Islet precursor cell (in vitro differentiated cells): ENCODE results near the gene SCAP.
A peak's percentile ranks its signal among the peaks of the same experiment; 100 is the strongest.
"Not testable (repeated sequence)": the region's sequence is repeated elsewhere in the genome, so short reads cannot be mapped to it uniquely, and the experiment has no call there.

ENCODE experiments used
- DNase-seq: peaks from one replicate; pipeline ENCODE4 v3.0.0-alpha.2; 2018

Gene SCAP

DNA sequence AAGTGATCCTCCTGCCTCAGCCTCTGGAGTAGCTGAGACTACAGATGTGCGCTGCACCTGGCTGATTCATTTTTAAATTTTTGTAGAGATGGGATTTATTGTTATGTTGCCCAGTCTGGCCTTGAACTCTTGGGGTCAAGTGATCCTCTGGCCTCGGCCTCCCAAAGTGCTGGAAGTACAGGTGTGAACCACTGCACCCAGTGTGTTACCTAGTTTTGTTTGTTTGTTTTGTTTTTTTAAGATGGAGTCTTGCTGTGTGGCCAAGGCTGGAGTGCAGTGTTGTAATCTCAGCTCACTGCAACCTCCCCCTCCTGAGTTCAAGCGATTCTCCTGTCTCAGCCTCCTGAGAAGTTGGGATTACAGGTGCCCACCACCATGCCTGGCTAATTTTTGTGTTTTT lies 82.8 kb downstream of the SCAP start:
- DNase-seq: no peak

GRCh38 chr3:47385796-47386195 lies 89.9 kb downstream of the SCAP start:
- no peak for DNase-seq

DNA sequence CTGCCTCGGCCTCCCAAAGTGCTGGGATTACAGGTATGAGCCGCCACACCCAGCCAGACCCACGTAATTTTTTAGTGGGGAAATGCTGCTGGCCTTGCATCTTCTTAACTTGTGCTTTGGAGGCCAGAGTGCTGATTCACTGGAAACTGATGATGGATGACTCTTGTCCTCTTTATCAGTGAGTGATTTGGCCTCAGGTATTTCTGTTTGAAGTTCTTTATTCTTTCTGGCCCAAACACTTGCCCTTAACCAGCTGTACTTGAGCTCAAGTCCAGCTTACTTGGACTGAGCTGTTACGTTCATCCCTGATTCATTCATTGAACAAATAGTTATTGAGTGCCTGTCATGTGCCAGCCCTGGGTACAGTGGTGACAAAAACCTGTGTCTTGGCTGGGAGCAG lies 90.7 kb downstream of the SCAP start:
- no peak for DNase-seq

- DNase-seq: no peak
Observed at GRCh38 chr3:47384425-47384824, 91.3 kb downstream of the SCAP start.

DNA sequence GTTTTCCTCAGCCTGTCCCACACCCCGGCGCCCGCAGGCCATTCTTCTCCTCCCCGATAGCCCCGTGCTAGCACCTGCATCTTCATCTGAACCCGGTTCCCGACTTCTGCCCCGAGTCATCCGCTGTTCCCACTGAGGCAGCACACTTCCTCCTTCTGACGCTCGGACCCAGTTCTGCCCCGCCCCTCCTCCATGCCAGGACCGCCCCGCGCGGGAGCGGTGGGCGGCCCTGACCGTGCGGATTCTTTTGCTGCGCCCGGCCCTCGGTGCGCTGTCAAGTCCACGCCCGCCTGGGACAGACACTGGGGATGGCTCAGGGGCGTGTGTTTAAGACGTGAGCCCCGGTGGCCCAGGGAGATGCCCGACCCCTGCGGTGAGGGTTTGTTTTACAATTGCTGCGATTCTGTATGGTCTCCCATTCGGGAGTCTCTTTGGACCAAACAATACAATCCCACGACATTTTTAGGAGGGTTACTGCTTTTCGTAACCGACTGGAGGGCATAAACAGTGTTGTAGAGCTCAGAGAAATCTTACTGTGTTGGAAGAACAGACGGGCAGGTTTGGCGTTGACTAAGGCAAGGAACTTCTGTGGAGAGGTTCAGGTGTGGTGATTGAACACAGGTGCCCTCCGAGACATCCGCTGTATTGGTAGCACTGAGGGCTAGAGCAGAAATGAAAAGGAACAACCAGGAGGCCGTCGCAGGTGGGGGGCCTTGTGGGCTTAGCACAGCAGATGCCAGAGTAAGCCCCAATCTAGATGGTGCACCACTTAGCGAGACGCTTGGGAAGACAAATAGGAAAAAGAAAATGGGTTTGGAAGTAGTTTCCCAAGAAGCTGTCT lies 94.2 kb downstream of the SCAP start:
- peak; percentile 97 for DNase-seq

GRCh38 chr3:47380601-47381316 lies 95.0 kb downstream of the SCAP start, which contains the start of gene PTPN23:
PTPN23 (plus strand) TSS chr3:47381021; CDS start chr3:47381097, 76 bp downstream.
- DNase-seq: peak; percentile 100

DNA sequence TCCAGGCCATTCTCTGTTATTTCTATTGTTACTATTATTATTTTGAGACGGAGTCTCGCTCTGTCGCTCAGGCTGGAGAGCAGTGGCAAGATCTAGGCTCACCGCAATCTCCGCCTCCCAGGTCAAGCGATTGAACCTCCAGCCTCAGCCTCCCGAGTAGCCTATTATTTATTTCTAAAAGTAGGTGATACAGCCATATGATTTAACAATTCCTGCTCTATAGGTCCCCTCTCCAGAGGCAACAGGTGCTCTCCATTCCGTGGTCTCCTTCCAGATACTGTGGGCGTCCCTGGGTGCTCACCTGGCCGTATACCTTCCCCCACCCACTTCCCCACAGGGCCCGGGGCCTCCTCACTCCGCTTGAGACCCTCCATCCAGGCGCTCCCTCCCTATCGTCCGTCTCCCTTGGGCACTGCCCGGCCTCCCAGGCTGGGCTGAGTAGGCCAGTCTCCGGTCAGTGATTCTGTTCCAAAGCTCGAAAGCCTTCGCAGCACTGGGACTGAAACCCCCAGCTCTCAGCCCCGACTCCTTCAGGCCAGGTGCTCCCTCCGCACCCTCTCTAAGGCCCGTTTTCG lies 95.6 kb downstream of the SCAP start:
- no peak for DNase-seq

DNA sequence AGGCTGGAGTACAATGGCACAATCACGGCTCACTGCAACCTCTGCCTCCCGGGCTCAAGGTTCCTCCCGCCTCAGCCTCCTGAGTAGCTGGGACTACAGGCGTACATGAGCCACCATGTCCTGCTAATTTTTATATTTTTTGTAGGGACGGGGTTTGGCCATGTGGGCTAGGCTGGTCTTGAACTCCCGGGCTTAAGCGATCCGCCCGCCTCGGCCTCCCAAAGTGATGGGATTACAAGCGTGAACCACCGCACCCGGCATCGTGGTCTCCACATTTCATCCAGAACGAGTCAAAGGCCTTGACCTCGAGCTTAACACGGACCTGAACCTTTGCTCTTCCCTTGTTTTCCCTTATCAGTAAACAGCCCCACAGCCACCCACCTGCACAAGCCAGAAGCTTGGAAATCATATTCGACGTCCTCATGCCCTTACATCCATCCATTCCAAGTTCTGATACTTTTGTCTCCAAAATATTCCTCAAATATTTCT lies 96.3 kb downstream of the SCAP start:
- DNase-seq: no peak

DNA sequence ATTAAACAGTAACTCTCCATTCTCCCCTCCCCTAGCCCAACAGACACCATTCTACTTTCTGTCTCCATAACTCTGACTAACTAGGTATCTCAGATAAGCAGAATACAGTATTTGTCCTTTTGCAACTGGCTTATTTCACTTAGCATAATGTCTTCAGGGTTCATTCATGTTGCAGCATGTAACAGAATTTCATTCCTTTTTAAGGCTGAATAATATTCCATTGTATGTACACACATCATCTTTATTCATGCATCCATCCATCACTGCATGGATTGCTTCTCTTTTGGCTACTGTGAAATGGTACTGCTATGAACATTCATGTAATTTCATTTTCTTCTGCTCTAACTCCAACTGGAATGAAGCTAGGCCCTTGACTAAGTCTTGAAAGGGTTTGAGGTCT lies 96.9 kb downstream of the SCAP start:
- DNase-seq: no peak

GRCh38 chr3:47377186-47377585 lies 98.6 kb downstream of the SCAP start:
- DNase-seq: no peak

DNA sequence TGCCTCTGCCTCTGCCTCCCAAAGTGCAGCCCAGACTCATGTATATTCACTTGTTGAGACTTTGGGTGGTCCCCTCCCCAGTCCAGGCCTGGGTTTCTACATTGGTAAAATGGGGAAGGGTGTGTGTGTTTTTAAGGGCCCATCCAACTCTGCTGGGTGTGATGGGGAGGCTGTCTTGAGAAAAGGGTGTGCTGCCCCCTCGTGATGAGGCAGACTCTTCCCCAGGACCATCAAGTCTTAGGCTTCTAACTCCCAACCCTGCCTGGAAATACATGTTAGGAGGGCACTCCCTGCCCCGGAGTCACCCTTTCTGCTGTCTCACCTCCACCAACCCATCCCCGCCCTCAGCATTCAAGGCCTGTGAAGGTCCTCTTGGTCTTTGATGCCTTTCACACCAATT lies 99.3 kb downstream of the SCAP start:
- no peak for DNase-seq

GRCh38 chr3:47374587-47374986 lies 101.2 kb downstream of the SCAP start:
- DNase-seq: no peak

GRCh38 chr3:47370887-47371697 lies 104.6 kb downstream of the SCAP start:
- DNase-seq: no peak

DNA sequence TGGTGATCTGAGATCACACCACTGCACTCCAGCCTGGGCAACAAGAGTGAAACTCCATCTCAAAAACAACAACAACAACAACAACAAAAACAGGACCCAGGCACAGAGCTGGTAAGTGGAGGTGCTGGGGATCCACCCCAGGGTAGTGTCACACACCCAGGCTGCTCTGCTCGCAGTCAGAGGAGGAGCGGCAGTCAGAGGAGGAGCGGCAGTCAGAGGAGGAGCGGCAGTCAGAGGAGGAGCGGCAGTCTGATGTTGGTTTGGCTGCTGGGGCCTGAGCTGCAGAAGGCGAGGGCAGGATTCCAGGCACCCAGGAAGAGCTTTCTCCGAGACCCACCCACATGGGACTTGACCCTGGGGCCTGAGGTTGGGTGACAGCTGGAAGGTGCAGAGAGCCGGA lies 105.7 kb downstream of the SCAP start:
- DNase-seq: not testable (repeated sequence)

DNA sequence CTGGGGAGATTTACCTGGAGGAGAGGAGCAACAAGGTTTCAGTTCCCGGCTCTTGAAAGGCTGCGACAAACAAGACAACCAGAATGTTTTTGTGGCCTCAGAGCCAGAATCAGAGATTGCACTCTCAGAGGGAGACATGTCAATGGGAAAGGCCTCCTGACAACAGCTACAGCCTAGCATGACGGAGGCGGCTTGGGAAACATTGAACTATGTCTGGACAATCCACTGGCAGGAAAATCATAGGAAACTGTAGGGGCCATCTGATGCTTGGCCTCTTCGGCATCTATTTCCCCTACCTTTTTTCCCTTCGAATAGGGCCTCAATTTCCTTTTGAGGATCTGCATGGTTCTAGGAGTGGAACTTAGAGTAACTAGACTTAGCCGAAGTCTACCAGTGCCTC lies 108.1 kb downstream of the SCAP start:
- DNase-seq: no peak

DNA sequence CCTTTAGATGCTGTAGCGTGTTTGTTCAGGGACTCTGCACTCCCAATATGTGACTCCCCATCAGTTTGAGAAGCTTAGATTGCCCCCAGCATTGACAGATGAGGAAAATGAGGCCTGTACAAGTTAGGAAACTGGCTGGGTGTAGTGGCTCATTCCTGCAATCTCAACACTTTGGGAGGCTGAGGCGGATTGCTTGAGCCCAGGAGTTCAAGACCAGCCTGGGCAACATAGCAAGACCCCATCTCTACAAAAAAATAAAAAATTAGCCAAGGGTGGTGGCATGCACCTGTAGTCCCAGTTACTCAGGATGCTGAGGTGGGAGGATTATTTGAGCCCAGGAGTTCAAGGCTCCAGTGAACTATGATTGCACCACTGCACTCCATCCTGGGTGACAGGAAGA lies 108.9 kb downstream of the SCAP start:
- DNase-seq: no peak

DNA sequence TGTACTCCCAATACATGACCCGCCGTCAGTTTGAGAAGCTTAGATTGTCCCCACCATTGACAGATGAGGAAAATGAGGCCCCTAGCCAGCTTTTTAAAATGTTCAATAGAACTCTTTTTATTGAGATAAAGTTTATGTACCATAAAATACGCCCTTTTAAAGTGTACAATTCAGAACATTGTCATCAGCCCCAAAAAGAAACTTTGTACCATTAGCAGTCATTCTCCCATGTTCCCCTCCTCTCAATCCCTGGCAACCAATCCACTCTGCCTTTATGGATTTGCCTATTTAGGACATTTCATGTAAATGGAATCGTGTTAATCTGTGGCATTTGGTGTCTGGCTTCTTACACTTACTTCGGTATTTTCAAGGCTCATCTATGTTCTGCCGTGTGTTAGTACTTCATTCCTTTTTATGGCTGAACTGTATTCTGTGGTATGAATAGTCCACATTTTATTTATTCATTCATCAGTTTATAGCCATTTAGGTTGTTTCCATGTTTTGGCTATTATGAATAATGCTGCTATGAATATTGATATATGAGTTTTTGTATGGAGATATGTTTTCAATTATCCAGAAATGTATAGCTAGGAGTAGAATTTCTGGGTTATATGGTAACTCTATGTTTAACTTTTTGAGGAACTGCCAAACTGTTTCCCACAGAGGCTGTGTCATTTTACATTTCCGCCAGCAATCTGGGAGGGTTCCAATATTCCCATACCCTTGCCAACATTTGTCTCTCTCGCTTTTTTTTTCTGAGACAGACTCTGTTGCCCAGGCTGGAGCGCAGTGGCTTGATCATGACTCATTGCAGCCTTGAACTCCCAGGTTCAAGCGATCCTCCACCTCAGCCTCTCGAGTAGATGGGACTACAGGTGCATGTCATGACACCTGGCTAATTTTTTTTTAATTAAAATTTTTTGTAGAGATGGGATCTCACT lies 110.3 kb downstream of the SCAP start:
- DNase-seq: no peak
